NCI-H146 (cell line): ENCODE results near the gene AASS.
"Not testable (repeated sequence)": the region's sequence is repeated elsewhere in the genome, so short reads cannot be mapped to it uniquely, and the experiment has no call there.

Source experiments
- DNase-seq: peaks from one replicate; lab custom pipeline; 2025; lab: John Stamatoyannopoulos, UW

Gene AASS

GRCh38 chr7:122143751-122144711 lies at the start of gene AASS:
Gene AASS, minus strand, starts transcription at chr7:122144249. Its CDS starts 10,523 bp downstream, at chr7:122133726.
- peak; percentile 91 for DNase-seq

GRCh38 chr7:122188785-122189184 lies 44.7 kb upstream of the AASS start:
- DNase-seq: no peak

GRCh38 chr7:122183106-122183505 lies 39.1 kb upstream of the AASS start:
- no peak for DNase-seq

- no peak for DNase-seq
These were observed 38.0 kb upstream of the AASS start for GRCh38 chr7:122182081-122182480.

GRCh38 chr7:122172144-122172543 lies 28.1 kb upstream of the AASS start:
- DNase-seq: not testable (repeated sequence)

- no peak for DNase-seq
These were observed 22.7 kb upstream of the AASS start for GRCh38 chr7:122166740-122167139.

- no peak for DNase-seq
These were observed 22.2 kb upstream of the AASS start for GRCh38 chr7:122166275-122166674.

GRCh38 chr7:122161628-122162027 lies 17.6 kb upstream of the AASS start:
- no peak for DNase-seq

GRCh38 chr7:122155566-122155965 lies 11.5 kb upstream of the AASS start:
- DNase-seq: no peak

- no peak for DNase-seq
These were observed 4.8 kb upstream of the AASS start for GRCh38 chr7:122148878-122149277.

GRCh38 chr7:122148081-122148480 lies 4.0 kb upstream of the AASS start:
- DNase-seq: no peak

GRCh38 chr7:122145937-122146645 lies 2.0 kb upstream of the AASS start:
- no peak for DNase-seq

- no peak for DNase-seq
These were observed 686 bp downstream of the AASS start for GRCh38 chr7:122143376-122143750.

- no peak for DNase-seq
These were observed 3.1 kb downstream of the AASS start for GRCh38 chr7:122140918-122141317.

GRCh38 chr7:122137251-122138077 lies 6.6 kb downstream of the AASS start:
- no peak for DNase-seq

- DNase-seq: no peak
These were observed 7.3 kb downstream of the AASS start for GRCh38 chr7:122136639-122137245.

- DNase-seq: no peak
These were observed 8.0 kb downstream of the AASS start for GRCh38 chr7:122136078-122136477.

- DNase-seq: no peak
These were observed 8.8 kb downstream of the AASS start for GRCh38 chr7:122135275-122135674.

GRCh38 chr7:122134793-122135192 lies 9.3 kb downstream of the AASS start:
- not testable (repeated sequence) for DNase-seq

GRCh38 chr7:122133477-122133876 lies 10.6 kb downstream of the AASS start:
- DNase-seq: no peak

GRCh38 chr7:122132341-122132740 lies 11.7 kb downstream of the AASS start:
- DNase-seq: no peak

GRCh38 chr7:122123746-122124145 lies 20.3 kb downstream of the AASS start:
- DNase-seq: no peak
